HT1080 (cell line): ENCODE measurements around the gene SLC22A5. TPM values are rescaled to one million over a fixed set of nuclear protein-coding genes. Genes with fewer than 3 reads are reported as not detected.

ENCODE experiments used
- DNase-seq: peaks from one replicate; pipeline ENCODE4 v3.0.0-alpha.2; 2015; ENCODE audit warnings: low read depth
- small RNA-seq: library from RNA; depleted of rRNA; stranded (forward); fragments of <200 nt; gene quantifications from one replicate; pipeline ENCODE3, GENCODE V24; 2014
- total RNA-seq: library from RNA; depleted of rRNA; stranded (reverse); fragments of >200 nt; shearing (Covaris generic); gene quantifications from 2 replicates; pipeline ENCODE4 v1.2.3, GENCODE V29; 2014; rRNA removed

Gene SLC22A5
- total RNA-seq, 1 experiment from 2014 or later, result 2.1 TPM

- DNase-seq, result peak; percentile 81
Observed at GRCh38 chr5:132439521-132440089, 70.1 kb downstream of the SLC22A5 start.

GRCh38 chr5:132444061-132444460, 74.6 kb downstream of the SLC22A5 start:
- DNase-seq, result no peak

Small RNAs within 50 kb of the gene (small RNA-seq; reads per million reads assigned to genes)
- not detected for gene MIR3936

Other genes with a start within 250 kb of the SLC22A5 start
- gene P4HA2, start 141.9 kb upstream of the SLC22A5 start, total RNA-seq, result 17.6 and 19.6 TPM in 2 replicates
- not detected in 2 replicates for gene PDLIM4, start 112.0 kb upstream of the SLC22A5 start, total RNA-seq
- 2.1 and 3.4 TPM in 2 replicates for gene SLC22A4, start 75.3 kb upstream of the SLC22A5 start, total RNA-seq
- gene IRF1, start 121.1 kb downstream of the SLC22A5 start, total RNA-seq, result 6.3 and 13.6 TPM in 2 replicates
- gene IL5, start 173.8 kb downstream of the SLC22A5 start, total RNA-seq, result not detected in 2 replicates
- 10.8 and 12.1 TPM in 2 replicates for gene RAD50, start 187.3 kb downstream of the SLC22A5 start, total RNA-seq